MCF 10A (cell line): Measurements from ENCODE around the gene STK24. TPM values are rescaled to one million over a fixed set of nuclear protein-coding genes. Genes with fewer than 3 reads are reported as not detected.

ENCODE experiments used
- BruUV-seq: library from RNA; stranded (reverse); fragments of 400-500 nt; replicated peaks from 2 replicates; lab custom pipeline; 2021; lab: Mats Ljungman, UMichigan
- CTCF ChIA-PET: fragments of 300-600 bp; sonication (Branson Sonifier 250); formaldehyde crosslinking; extraction: SDS; loops from one replicate; lab custom pipeline; 2021; ENCODE audit warnings: antibody characterized with exemption, inconsistent platforms; lab: Yijun Ruan, JAX
- POLR2A ChIA-PET: fragments of 300-600, 350-650 bp; sonication (Branson Sonifier 250); formaldehyde crosslinking; extraction: SDS; loops from one replicate; lab custom pipeline; 2020; ENCODE audit warnings: antibody characterized with exemption, inconsistent platforms; lab: Yijun Ruan, JAX
- DNase-seq: peaks from one replicate; pipeline ENCODE4 v3.0.0-alpha.2; 2018; ENCODE audit not compliant: unreplicated experiment
- H3K27ac Mint-ChIP-seq: one replicate; pipeline ENCODE4 v1.8.0; 2022; ENCODE audit warnings: mild to moderate bottlenecking, low read depth, mixed read lengths; ENCODE audit not compliant: unreplicated experiment
- H3K27me3 Mint-ChIP-seq: one replicate; pipeline ENCODE4 v1.8.0; 2022; ENCODE audit warnings: mixed read lengths; ENCODE audit not compliant: insufficient read depth, unreplicated experiment
- H3K36me3 Mint-ChIP-seq: one replicate; pipeline ENCODE4 v1.8.0; 2022; ENCODE audit warnings: mild to moderate bottlenecking, moderate library complexity, mixed read lengths; ENCODE audit not compliant: insufficient read depth, unreplicated experiment
- H3K4me1 Mint-ChIP-seq: one replicate; pipeline ENCODE4 v1.8.0; 2022; ENCODE audit warnings: mixed read lengths; ENCODE audit not compliant: insufficient read depth, unreplicated experiment
- H3K4me3 Mint-ChIP-seq: one replicate; pipeline ENCODE4 v1.8.0; 2022; ENCODE audit warnings: mild to moderate bottlenecking, moderate library complexity, mixed read lengths; ENCODE audit not compliant: unreplicated experiment
- H3K9me3 Mint-ChIP-seq: one replicate; pipeline ENCODE4 v1.8.0; 2022; ENCODE audit warnings: mixed read lengths; ENCODE audit not compliant: unreplicated experiment
- CTCF ChIP-seq: fragments of 200-600 bp; IDR thresholded peaks from one replicate; pipeline ENCODE4 v1.8.0; 2022; ENCODE audit warnings: antibody characterized with exemption, mild to moderate bottlenecking; ENCODE audit not compliant: unreplicated experiment
- intact Hi-C: fragments of 100-400 bp; cut with micrococcal nuclease; formaldehyde crosslinking; loops from 2 replicates; pipeline ENCODE4 v1.14.1; 2022
- total RNA-seq: library from RNA; stranded (reverse); gene quantifications from 2 replicates; pipeline ENCODE4 v1.2.3, GENCODE V29; 2022

Gene STK24
- total RNA-seq, 1 experiment from 2014 or later = 200 TPM

- Mint-ChIP-seq H3K27ac (peak overlapping the region; percentile 12), H3K9me3 (no peaks in the 10 kb centered on the region), H3K36me3 (peaks cover 12% of the 10 kb centered on the region), H3K4me3 (no peak overlapping the region), H3K4me1 (peaks cover 37% of the 10 kb centered on the region), H3K27me3 (no peaks in the 10 kb centered on the region)
- CTCF ChIA-PET = interaction anchor here (0.6 to 1.6 kb wide), 4 partner anchors 80 to 253 kb away, joined by 3 to 6 read pairs (median 3); no protein-coding TSS in a partner anchor
- intact Hi-C loops = no loop called here
- POLR2A ChIA-PET = interaction anchor here (1.2 to 1.9 kb wide), 3 partner anchors 45 to 59 kb away, joined by 4 read pairs; no protein-coding TSS in a partner anchor
- DNase-seq = no peak
- TF ChIP-seq CTCF = no peak
- BruUV-seq = no TSS peak
These were observed 35.7 kb downstream of the STK24 start for GRCh38 chr13:98541191-98541590.

GRCh38 chr13:98540476-98540875 is 36.4 kb downstream of the STK24 start:
- POLR2A ChIA-PET = interaction anchor here (1.2 to 1.9 kb wide), 4 partner anchors 37 to 59 kb away, joined by 4 read pairs; no protein-coding TSS in a partner anchor
- no peak for DNase-seq
- peaks cover 42% of the 10 kb centered on the region for H3K4me1 Mint-ChIP-seq

DNA sequence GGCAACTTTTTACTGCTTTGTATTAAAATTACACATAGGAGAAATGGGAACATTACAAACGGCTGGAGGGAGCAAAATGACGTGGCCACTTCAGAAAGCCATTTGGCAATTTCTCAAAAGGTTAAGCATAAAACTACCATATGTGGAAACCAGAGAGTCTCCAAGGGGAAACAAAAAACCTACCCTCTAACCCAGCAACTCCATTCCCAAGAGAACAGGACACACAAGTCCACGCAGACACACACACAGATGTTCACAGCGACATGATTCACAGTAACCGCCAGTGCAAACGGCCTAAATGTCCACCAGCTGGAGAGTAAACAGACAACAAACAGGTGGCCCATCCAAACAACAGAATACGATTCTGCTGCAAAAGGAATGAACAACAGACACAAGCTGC is 37.2 kb downstream of the STK24 start:
- Mint-ChIP-seq H3K4me1 (peaks cover 41% of the 10 kb centered on the region), H3K36me3 (peaks cover 16% of the 10 kb centered on the region), H3K27me3 (no peaks in the 10 kb centered on the region), H3K27ac (peak overlapping the region; percentile 51), H3K9me3 (no peaks in the 10 kb centered on the region), H3K4me3 (no peak overlapping the region)
- no peak for DNase-seq
- ChIA-PET CTCF (no interaction called here), POLR2A (interaction anchor here (1.3 to 1.9 kb wide), 2 partner anchors 38 to 44 kb away, joined by 4 read pairs; no protein-coding TSS in a partner anchor)
- TF ChIP-seq CTCF = no peak
- BruUV-seq = no TSS peak
- intact Hi-C loops = no loop called here

More at GRCh38 chr13:98540476-98540875, 36.4 kb downstream of the STK24 start:
- peaks cover 12% of the 10 kb centered on the region for H3K36me3 Mint-ChIP-seq
- H3K4me3 Mint-ChIP-seq = no peak overlapping the region
- H3K9me3 Mint-ChIP-seq = no peaks in the 10 kb centered on the region
- intact Hi-C loops = no loop called here
- no TSS peak for BruUV-seq
- H3K27ac Mint-ChIP-seq = no peak overlapping the region
- CTCF ChIA-PET = interaction anchor here (0.6 to 1.1 kb wide), 4 partner anchors 10 to 254 kb away, joined by 3 to 4 read pairs (median 3); no protein-coding TSS in a partner anchor
- TF ChIP-seq CTCF = no peak
- H3K27me3 Mint-ChIP-seq = no peaks in the 10 kb centered on the region

DNA sequence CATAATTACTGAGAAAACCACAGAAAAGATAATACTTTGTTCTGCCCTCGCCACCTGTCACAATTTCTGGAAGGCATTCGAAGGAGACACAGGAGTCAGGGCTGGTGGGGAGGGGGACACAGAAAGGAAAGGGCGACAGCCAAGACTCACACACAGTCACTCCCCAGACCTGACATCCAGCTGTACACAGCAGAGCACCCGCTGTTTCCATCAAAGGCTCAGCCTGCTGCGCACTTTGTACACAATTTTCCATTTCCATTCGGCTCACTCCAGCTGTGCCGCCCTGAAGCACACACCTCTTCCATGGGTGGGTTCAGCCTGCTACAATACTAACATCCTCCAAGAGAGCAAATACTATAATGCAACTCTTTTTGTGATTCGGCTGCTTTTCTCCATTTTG is 38.0 kb downstream of the STK24 start:
- CTCF ChIA-PET = interaction anchor here (0.7 kb wide), 1 partner anchor 41 kb away, joined by 3 read pairs; no protein-coding TSS in a partner anchor
- H3K4me3 Mint-ChIP-seq = no peak overlapping the region
- peaks cover 18% of the 10 kb centered on the region for H3K36me3 Mint-ChIP-seq
- H3K9me3 Mint-ChIP-seq = no peaks in the 10 kb centered on the region
- no peak for DNase-seq
- BruUV-seq = no TSS peak
- TF ChIP-seq CTCF = no peak
- H3K27me3 Mint-ChIP-seq = no peaks in the 10 kb centered on the region
- peaks cover 43% of the 10 kb centered on the region for H3K4me1 Mint-ChIP-seq
- intact Hi-C loops = no loop called here
- POLR2A ChIA-PET = no interaction called here
- H3K27ac Mint-ChIP-seq = peak overlapping the region; percentile 51
